H9 (cell line): ENCODE results near the gene MAP2K3. TPM values are rescaled to one million over a fixed set of nuclear protein-coding genes. Genes with fewer than 3 reads are reported as not detected.

Experiments used
- DNase-seq: peaks from one replicate; pipeline ENCODE4 v3.0.0-alpha.2; 2017
- H2AFZ ChIP-seq: one replicate; pipeline ENCODE4 v1.6.1; 2013; ENCODE audit warnings: mild to moderate bottlenecking, low read length, control low read depth, moderate library complexity
- H2AK5ac ChIP-seq: 2 replicates; pipeline ENCODE4 v1.6.1; 2013; ENCODE audit warnings: low read length, control low read depth, mixed read lengths; ENCODE audit not compliant: insufficient read length
- H2BK120ac ChIP-seq: one replicate; pipeline ENCODE4 v1.6.1; 2013; ENCODE audit warnings: low read depth, mild to moderate bottlenecking, low read length, control low read depth, inconsistent platforms; ENCODE audit not compliant: poor library complexity, severe bottlenecking
- H2BK12ac ChIP-seq: 2 replicates; pipeline ENCODE4 v1.6.1; 2013; ENCODE audit warnings: low read length, control low read depth, mixed read lengths, low read depth; ENCODE audit not compliant: insufficient read length
- H2BK15ac ChIP-seq: 2 replicates; pipeline ENCODE4 v1.6.1; 2013; ENCODE audit warnings: low read depth, low read length, control low read depth
- H2BK20ac ChIP-seq: one replicate; pipeline ENCODE4 v1.6.1; 2013; ENCODE audit warnings: low read depth, mild to moderate bottlenecking, low read length, control low read depth, inconsistent platforms; ENCODE audit not compliant: poor library complexity, severe bottlenecking
- H2BK5ac ChIP-seq: 2 replicates; pipeline ENCODE4 v1.6.1; 2013; ENCODE audit warnings: low read length, control low read depth, mixed read lengths; ENCODE audit not compliant: insufficient read length
- H3K14ac ChIP-seq: 2 replicates; pipeline ENCODE4 v1.6.1; 2013; ENCODE audit warnings: low read length, control low read depth; ENCODE audit not compliant: insufficient read depth
- H3K18ac ChIP-seq: 2 replicates; pipeline ENCODE4 v1.6.1; 2013; ENCODE audit warnings: low read depth, mild to moderate bottlenecking, mixed read lengths, low read length, control low read depth; ENCODE audit not compliant: insufficient read length
- H3K23ac ChIP-seq: 2 replicates; pipeline ENCODE4 v1.6.1; 2013; ENCODE audit warnings: low read length, control low read depth, mixed read lengths, low read depth; ENCODE audit not compliant: insufficient read length
- H3K23me2 ChIP-seq: 2 replicates; pipeline ENCODE4 v1.6.1; 2013; ENCODE audit warnings: low read depth, mild to moderate bottlenecking, mixed read lengths, low read length, control low read depth; ENCODE audit not compliant: insufficient read length, poor library complexity, severe bottlenecking
- H3K27ac ChIP-seq: 2 replicates; pipeline ENCODE4 v1.5.1; 2013; ENCODE audit warnings: low read length, control low read depth, mixed read lengths, low read depth; ENCODE audit not compliant: insufficient read length
- H3K27me3 ChIP-seq: 2 replicates; pipeline ENCODE4 v1.6.1; 2013; ENCODE audit warnings: low read length, control low read depth, inconsistent platforms; ENCODE audit not compliant: insufficient read depth
- H3K4ac ChIP-seq: 2 replicates; pipeline ENCODE4 v1.6.1; 2013; ENCODE audit warnings: low read depth, mild to moderate bottlenecking, control low read depth, inconsistent platforms, low read length, moderate library complexity
- H3K4me1 ChIP-seq: 2 replicates; pipeline ENCODE4 v1.6.1; 2013; ENCODE audit warnings: low read length, control low read depth, inconsistent platforms; ENCODE audit not compliant: insufficient read depth
- H3K4me2 ChIP-seq: 2 replicates; pipeline ENCODE4 v1.6.1; 2013; ENCODE audit warnings: low read length, control low read depth, mixed read lengths; ENCODE audit not compliant: insufficient read length, insufficient read depth
- H3K56ac ChIP-seq: 2 replicates; pipeline ENCODE4 v1.6.1; 2013; ENCODE audit warnings: low read depth, mild to moderate bottlenecking, mixed read lengths, low read length, control low read depth; ENCODE audit not compliant: insufficient read length
- H3K79me1 ChIP-seq: 2 replicates; pipeline ENCODE4 v1.6.1; 2013; ENCODE audit warnings: low read depth, mild to moderate bottlenecking, moderate library complexity, low read length, control low read depth, inconsistent platforms; ENCODE audit not compliant: insufficient read depth, poor library complexity, severe bottlenecking
- H3K79me2 ChIP-seq: 2 replicates; pipeline ENCODE4 v1.6.1; 2013; ENCODE audit warnings: low read length, control low read depth, inconsistent platforms; ENCODE audit not compliant: insufficient read depth
- H3K9ac ChIP-seq: 2 replicates; pipeline ENCODE4 v1.6.1; 2013; ENCODE audit warnings: low read length, control low read depth, mixed read lengths; ENCODE audit not compliant: insufficient read length; ENCODE audit errors: extremely low read depth
- H3K9me3 ChIP-seq: one replicate; pipeline ENCODE4 v1.6.1; 2013; ENCODE audit warnings: low read depth, low read length, inconsistent platforms; ENCODE audit not compliant: control insufficient read depth
- H3T11ph ChIP-seq: one replicate; pipeline ENCODE4 v1.6.1; 2013; ENCODE audit warnings: mild to moderate bottlenecking, low read length, control low read depth, inconsistent platforms
- H4K20me1 ChIP-seq: one replicate; pipeline ENCODE4 v1.6.1; 2013; ENCODE audit not compliant: control insufficient read depth, insufficient read length, insufficient read depth
- H4K5ac ChIP-seq: 2 replicates; pipeline ENCODE4 v1.6.1; 2013; ENCODE audit warnings: low read depth, mild to moderate bottlenecking, mixed read lengths, low read length, control low read depth; ENCODE audit not compliant: insufficient read length
- H4K8ac ChIP-seq: replicated peaks from 2 replicates; pipeline ENCODE4 v1.6.1; 2013; ENCODE audit warnings: low read length, control low read depth, mixed read lengths, low read depth; ENCODE audit not compliant: insufficient read length
- H4K91ac ChIP-seq: 2 replicates; pipeline ENCODE4 v1.6.1; 2013; ENCODE audit warnings: low read depth, mild to moderate bottlenecking, moderate library complexity, mixed read lengths, low read length, control low read depth; ENCODE audit not compliant: insufficient read length
- H3K27ac Mint-ChIP-seq, 3 experiments: 2 replicates in 2 of 3; 3 replicates in 1 of 3; pipeline ENCODE4 v1.8.0; 2020 to 2021; ENCODE audit warnings: mixed read lengths in 3 of 3, mild to moderate bottlenecking in 1 of 3, moderate library complexity in 1 of 3
- H3K27me3 Mint-ChIP-seq: 2 replicates; pipeline ENCODE4 v1.8.0; 2021; ENCODE audit warnings: low read depth, mild to moderate bottlenecking, moderate library complexity, mixed read lengths
- H3K36me3 Mint-ChIP-seq, 3 experiments: 2 replicates in 2 of 3; 3 replicates in 1 of 3; pipeline ENCODE4 v1.8.0; 2020 to 2021; ENCODE audit warnings: low read depth in 3 of 3, mixed read lengths in 3 of 3; ENCODE audit not compliant: insufficient read depth in 1 of 3
- H3K4me1 Mint-ChIP-seq, 2 experiments: 2 replicates each; pipeline ENCODE4 v1.8.0; 2020; ENCODE audit warnings: mixed read lengths in 2 of 2
- H3K4me3 Mint-ChIP-seq, 2 experiments: 2 replicates in 1 of 2; 3 replicates in 1 of 2; pipeline ENCODE4 v1.8.0; 2020 to 2021; ENCODE audit warnings: mild to moderate bottlenecking in 2 of 2, mixed read lengths in 2 of 2, moderate library complexity in 1 of 2
- H3K9me3 Mint-ChIP-seq, 2 experiments: 2 replicates in 1 of 2; 3 replicates in 1 of 2; pipeline ENCODE4 v1.8.0; 2020; ENCODE audit warnings: mild to moderate bottlenecking in 2 of 2, mixed read lengths in 2 of 2, moderate library complexity in 1 of 2
- WGBS: extraction: QIAGEN DNeasy Blood & Tissue Kit; methylation state at CpG from one replicate; pipeline ENCODE4 v1.1.7; 2013; ENCODE audit warnings: missing lambda C conversion rate, low lambda C conversion rate, mixed read lengths; ENCODE audit not compliant: insufficient read length; ENCODE audit errors: extremely low coverage; 5-methylcytosine and 5-hydroxymethylcytosine counted together
- total RNA-seq: library from RNA; stranded (reverse); gene quantifications from 2 replicates; pipeline ENCODE4 v1.2.1, GENCODE V29; 2021
- TF ChIP-seq, protein P1 (sequence below): fragments of 200-600 bp; sonication (generic); conservative IDR thresholded peaks from 3 replicates; pipeline ENCODE4 v1.8.0; 2021; ENCODE audit warnings: antibody characterized with exemption, mild to moderate bottlenecking

The MAP2K3 gene
- total RNA-seq, 1 experiment from 2014 or later: 26.1 TPM

DNA sequence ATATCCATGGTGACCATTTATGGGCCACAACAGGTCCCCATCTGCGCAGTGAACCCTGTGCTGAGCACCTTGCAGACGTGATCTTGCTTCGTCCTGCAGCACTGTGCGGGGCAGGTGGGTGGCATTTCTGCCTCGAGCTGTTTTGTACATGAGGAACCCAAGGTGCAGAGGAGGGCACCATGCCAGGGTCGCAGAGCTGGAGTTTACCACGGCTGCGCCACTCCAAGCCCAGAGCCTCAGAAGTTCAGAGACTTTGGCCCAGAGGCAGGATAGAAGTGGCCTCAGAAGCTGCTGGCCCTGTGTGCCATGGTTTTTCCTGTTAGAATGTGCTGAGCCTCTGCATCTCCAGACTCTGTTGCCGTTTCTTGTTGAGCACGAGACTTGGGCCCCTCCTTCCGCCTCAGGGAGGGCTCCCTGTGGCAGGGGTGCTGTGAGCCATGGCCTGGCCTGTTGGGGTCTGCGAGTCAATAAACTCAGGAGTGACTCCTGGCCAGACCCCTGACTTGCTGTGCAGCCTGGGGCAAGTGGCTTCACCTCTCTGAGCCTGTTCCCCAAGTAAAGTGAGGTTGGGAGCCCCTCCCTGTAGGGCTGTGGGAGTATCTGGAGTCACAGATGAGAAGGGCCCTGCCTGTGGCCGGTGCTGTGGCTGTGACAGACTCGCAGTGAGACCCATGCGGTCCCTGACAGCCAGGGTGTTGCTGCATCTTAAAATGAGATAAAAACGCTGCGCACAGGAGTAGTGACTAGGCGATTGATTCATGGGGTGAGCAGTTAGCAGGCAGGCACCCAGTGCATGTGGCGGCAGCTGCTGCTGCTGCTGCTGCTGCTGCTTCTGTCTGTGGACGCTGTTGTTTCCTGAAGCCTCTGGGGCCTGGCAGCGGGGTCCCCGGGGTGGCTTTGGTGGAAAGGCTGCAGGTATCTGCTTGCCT lies 11.8 kb downstream of the MAP2K3 start:
- Mint-ChIP-seq H3K36me3 (peaks cover 14 to 42% (median 20%) of the 10 kb centered on the region in 3 experiments), H3K27me3 (peaks cover 4% of the 10 kb centered on the region), H3K9me3 (peaks cover 76 to 91% of the 10 kb centered on the region in 2 experiments), H3K4me1 (no peaks in the 10 kb centered on the region), H3K27ac (peak overlapping the region in 1 of 3 experiments; percentile 8; a peak in 1 of 7 replicates), H3K4me3 (no peak overlapping the region)
- H3K27ac ChIP-seq: no peak overlapping the region
- no peak overlapping the region; the same call in 1 of the 2 replicates for H3K14ac ChIP-seq
- H2AK5ac ChIP-seq: no peak overlapping the region
- H3K23me2 ChIP-seq: no peaks in the 10 kb centered on the region
- no peak overlapping the region for H4K5ac ChIP-seq
- DNase-seq: no peak
- H3K79me1 ChIP-seq: no peaks in the 10 kb centered on the region
- no peak overlapping the region for H3K4me2 ChIP-seq
- no peaks in the 10 kb centered on the region for H3K27me3 ChIP-seq
- TF ChIP-seq, protein P1, sequence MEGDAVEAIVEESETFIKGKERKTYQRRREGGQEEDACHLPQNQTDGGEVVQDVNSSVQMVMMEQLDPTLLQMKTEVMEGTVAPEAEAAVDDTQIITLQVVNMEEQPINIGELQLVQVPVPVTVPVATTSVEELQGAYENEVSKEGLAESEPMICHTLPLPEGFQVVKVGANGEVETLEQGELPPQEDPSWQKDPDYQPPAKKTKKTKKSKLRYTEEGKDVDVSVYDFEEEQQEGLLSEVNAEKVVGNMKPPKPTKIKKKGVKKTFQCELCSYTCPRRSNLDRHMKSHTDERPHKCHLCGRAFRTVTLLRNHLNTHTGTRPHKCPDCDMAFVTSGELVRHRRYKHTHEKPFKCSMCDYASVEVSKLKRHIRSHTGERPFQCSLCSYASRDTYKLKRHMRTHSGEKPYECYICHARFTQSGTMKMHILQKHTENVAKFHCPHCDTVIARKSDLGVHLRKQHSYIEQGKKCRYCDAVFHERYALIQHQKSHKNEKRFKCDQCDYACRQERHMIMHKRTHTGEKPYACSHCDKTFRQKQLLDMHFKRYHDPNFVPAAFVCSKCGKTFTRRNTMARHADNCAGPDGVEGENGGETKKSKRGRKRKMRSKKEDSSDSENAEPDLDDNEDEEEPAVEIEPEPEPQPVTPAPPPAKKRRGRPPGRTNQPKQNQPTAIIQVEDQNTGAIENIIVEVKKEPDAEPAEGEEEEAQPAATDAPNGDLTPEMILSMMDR: no peak
- H2BK5ac ChIP-seq: no peak overlapping the region
- no peak overlapping the region for H3K56ac ChIP-seq
- WGBS: no CpG with 5 or more reads among the region's 22 CpGs
- H4K8ac ChIP-seq: no peak overlapping the region
- H2BK20ac ChIP-seq: no peak overlapping the region
- H3K9ac ChIP-seq: no peak overlapping the region
- no peak overlapping the region for H3K18ac ChIP-seq
- no peaks in the 10 kb centered on the region for H3K4me1 ChIP-seq
- H2AFZ ChIP-seq: no peak overlapping the region
- H3T11ph ChIP-seq: no peak overlapping the region
- no peak overlapping the region for H2BK12ac ChIP-seq
- 0 out of 2 replicates have a peak, but pooled peaks cover 2% of the 10 kb centered on the region for H3K79me2 ChIP-seq
- no peak overlapping the region for H4K91ac ChIP-seq
- H2BK15ac ChIP-seq: no peak overlapping the region
- no peak overlapping the region; the same call in 1 of the 2 replicates for H3K4ac ChIP-seq
- H3K9me3 ChIP-seq: peaks cover 47% of the 10 kb centered on the region
- H2BK120ac ChIP-seq: no peak overlapping the region
- peaks cover 2% of the 10 kb centered on the region for H4K20me1 ChIP-seq
- no peak overlapping the region for H3K23ac ChIP-seq
